ENCODE results near the gene MIER1. TPM values are rescaled to one million over a fixed set of nuclear protein-coding genes. Genes with fewer than 3 reads are reported as not detected.

Gene MIER1
- total RNA-seq, 1 experiment from 2014 or later = 17.2 TPM

GRCh38 chr1:67019600-67020136, 94.9 kb downstream of the MIER1 start:
- intact Hi-C loops (cut with micrococcal nuclease; ENCODE audit: unreplicated experiment) = no loop called here
- peaks cover 6% of the 10 kb centered on the region for H3K36me3 Mint-ChIP-seq (ENCODE audit: insufficient read depth, unreplicated experiment)
- H3K4me3 ChIP-seq (ENCODE audit: low read depth, low read length) = no peak overlapping the region
- BruUV-seq (replicated peaks) = no TSS peak
- POLR2A ChIA-PET = no interaction called here
- H3K9me3 Mint-ChIP-seq (ENCODE audit: unreplicated experiment) = no peaks in the 10 kb centered on the region
- H3K9me3 ChIP-seq = no peaks in the 10 kb centered on the region
- no peaks in the 10 kb centered on the region for H3K36me3 ChIP-seq (ENCODE audit: control insufficient read depth, insufficient read depth, low read length)
- CTCF ChIA-PET = no interaction called here
- no peak overlapping the region for H3K27ac Mint-ChIP-seq (ENCODE audit: unreplicated experiment)
- H3K27me3 Mint-ChIP-seq (ENCODE audit: insufficient read depth, unreplicated experiment) = no peaks in the 10 kb centered on the region
- TF ChIP-seq CTCF (IDR thresholded peaks at IDR 0.05; ENCODE audit: insufficient read depth in 1 of 2, low read depth in 1 of 2, low read length in 1 of 2, severe bottlenecking in 1 of 2, unreplicated experiment in 1 of 2) = no peak
- no peak for DNase-seq
- H3K4me1 ChIP-seq = no peaks in the 10 kb centered on the region
- H3K4me3 Mint-ChIP-seq (ENCODE audit: unreplicated experiment) = no peak overlapping the region
- no peaks in the 10 kb centered on the region for H3K27me3 ChIP-seq (replicated peaks; ENCODE audit: control insufficient read depth, insufficient read depth, low read length)
- H3K4me1 Mint-ChIP-seq (ENCODE audit: low read depth, unreplicated experiment) = no peaks in the 10 kb centered on the region

DNA sequence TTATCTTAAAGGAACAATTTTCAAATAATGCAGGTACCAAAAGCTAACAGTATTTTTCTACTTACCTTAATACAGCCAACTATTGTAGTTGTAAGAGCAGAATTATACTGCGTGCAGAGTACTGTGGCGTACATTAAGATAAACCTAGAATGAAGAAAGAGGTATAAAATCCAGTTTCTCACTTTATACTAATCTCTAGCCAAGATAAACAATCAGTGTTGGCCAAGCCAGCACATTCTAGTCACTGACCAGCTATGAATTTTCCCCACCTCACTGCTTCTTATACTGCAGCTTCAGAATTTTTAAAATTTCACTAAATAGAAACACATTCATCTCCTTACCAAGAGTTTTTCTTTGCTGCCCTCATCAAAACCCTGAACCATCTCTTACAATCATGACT, 95.5 kb downstream of the MIER1 start:
- Mint-ChIP-seq H3K4me3 (ENCODE audit: unreplicated experiment) (no peak overlapping the region), H3K36me3 (ENCODE audit: insufficient read depth, unreplicated experiment) (peaks cover 6% of the 10 kb centered on the region), H3K4me1 (ENCODE audit: low read depth, unreplicated experiment) (no peaks in the 10 kb centered on the region), H3K9me3 (ENCODE audit: unreplicated experiment) (no peaks in the 10 kb centered on the region), H3K27ac (ENCODE audit: unreplicated experiment) (no peak overlapping the region), H3K27me3 (ENCODE audit: insufficient read depth, unreplicated experiment) (no peaks in the 10 kb centered on the region)
- H3K4me3 ChIP-seq (ENCODE audit: low read depth, low read length) = no peak overlapping the region
- BruUV-seq (replicated peaks) = no TSS peak
- intact Hi-C loops (cut with micrococcal nuclease; ENCODE audit: unreplicated experiment) = no loop called here
- no peaks in the 10 kb centered on the region for H3K9me3 ChIP-seq
- DNase-seq = no peak
- no peaks in the 10 kb centered on the region for H3K27me3 ChIP-seq (replicated peaks; ENCODE audit: control insufficient read depth, insufficient read depth, low read length)
- ChIA-PET POLR2A (no interaction called here), CTCF (no interaction called here)
- TF ChIP-seq CTCF (IDR thresholded peaks at IDR 0.05; ENCODE audit: insufficient read depth in 1 of 2, low read depth in 1 of 2, low read length in 1 of 2, severe bottlenecking in 1 of 2, unreplicated experiment in 1 of 2) = no peak
- H3K4me1 ChIP-seq = no peaks in the 10 kb centered on the region
- H3K36me3 ChIP-seq (ENCODE audit: control insufficient read depth, insufficient read depth, low read length) = no peaks in the 10 kb centered on the region

GRCh38 chr1:67020765-67021164, 96.0 kb downstream of the MIER1 start:
- H3K4me1 ChIP-seq = no peaks in the 10 kb centered on the region
- no TSS peak for BruUV-seq (replicated peaks)
- TF ChIP-seq CTCF (IDR thresholded peaks at IDR 0.05; ENCODE audit: insufficient read depth in 1 of 2, low read depth in 1 of 2, low read length in 1 of 2, severe bottlenecking in 1 of 2, unreplicated experiment in 1 of 2) = no peak
- no peak overlapping the region for H3K4me3 Mint-ChIP-seq (ENCODE audit: unreplicated experiment)
- intact Hi-C loops (cut with micrococcal nuclease; ENCODE audit: unreplicated experiment) = no loop called here
- H3K27ac Mint-ChIP-seq (ENCODE audit: unreplicated experiment) = no peak overlapping the region
- H3K9me3 ChIP-seq = no peaks in the 10 kb centered on the region
- DNase-seq = no peak
- no peaks in the 10 kb centered on the region for H3K27me3 ChIP-seq (replicated peaks; ENCODE audit: control insufficient read depth, insufficient read depth, low read length)
- ChIA-PET CTCF (no interaction called here), POLR2A (no interaction called here)
- no peaks in the 10 kb centered on the region for H3K4me1 Mint-ChIP-seq (ENCODE audit: low read depth, unreplicated experiment)
- peaks cover 6% of the 10 kb centered on the region for H3K36me3 Mint-ChIP-seq (ENCODE audit: insufficient read depth, unreplicated experiment)
- no peaks in the 10 kb centered on the region for H3K36me3 ChIP-seq (ENCODE audit: control insufficient read depth, insufficient read depth, low read length)
- H3K9me3 Mint-ChIP-seq (ENCODE audit: unreplicated experiment) = no peaks in the 10 kb centered on the region
- H3K27me3 Mint-ChIP-seq (ENCODE audit: insufficient read depth, unreplicated experiment) = no peaks in the 10 kb centered on the region
- no peak overlapping the region for H3K4me3 ChIP-seq (ENCODE audit: low read depth, low read length)
